HL-60 (cell line): ENCODE measurements around the gene TDRD3.

Source experiments
- CTCF ChIP-seq: IDR thresholded peaks from one replicate; pipeline ENCODE4 v1.5.1; 2011; ENCODE audit warnings: low read length, control low read depth, inconsistent platforms; ENCODE audit not compliant: insufficient read depth
- REST ChIP-seq: IDR thresholded peaks from 2 replicates; pipeline ENCODE4 v1.6.1; 2012; ENCODE audit warnings: low read depth; ENCODE audit not compliant: insufficient replicate concordance

GRCh38 chr13:60583911-60584753 is 187.1 kb downstream of the TDRD3 start:
- TF ChIP-seq CTCF (no peak), REST (no peak)
